GM11168 (cell line): ENCODE results near the gene KREMEN2.
"Not testable (repeated sequence)": the region's sequence is repeated elsewhere in the genome, so short reads cannot be mapped to it uniquely, and the experiment has no call there.

Experiments used
- in situ Hi-C: fragments of 300-500 bp; cut with MboI; formaldehyde crosslinking; loops from one replicate; pipeline ENCODE4 v1.12.0; 2022; ENCODE audit warnings: low sequenced_read_pairs; ENCODE audit not compliant: unreplicated experiment

The KREMEN2 gene

DNA sequence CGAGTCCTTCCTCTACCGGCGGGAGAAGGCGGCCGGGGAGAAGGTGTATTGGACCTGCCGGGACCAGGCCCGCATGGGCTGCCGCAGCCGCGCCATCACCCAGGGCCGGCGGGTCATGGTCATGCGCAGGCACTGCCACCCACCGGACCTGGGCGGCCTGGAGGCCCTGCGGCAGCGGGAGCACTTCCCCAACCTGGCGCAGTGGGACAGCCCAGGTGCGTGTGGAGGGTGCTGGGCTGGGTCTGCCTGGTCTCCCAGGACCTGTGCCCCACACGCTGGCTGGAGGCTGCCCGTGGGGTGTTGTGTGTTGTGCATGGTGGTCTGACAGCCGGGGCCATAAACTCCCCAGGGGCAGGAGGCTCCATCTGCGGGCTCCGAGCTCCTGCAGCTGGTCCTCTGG lies 26.9 kb upstream of the KREMEN2 start:
- in situ Hi-C loops, result no loop called here

DNA sequence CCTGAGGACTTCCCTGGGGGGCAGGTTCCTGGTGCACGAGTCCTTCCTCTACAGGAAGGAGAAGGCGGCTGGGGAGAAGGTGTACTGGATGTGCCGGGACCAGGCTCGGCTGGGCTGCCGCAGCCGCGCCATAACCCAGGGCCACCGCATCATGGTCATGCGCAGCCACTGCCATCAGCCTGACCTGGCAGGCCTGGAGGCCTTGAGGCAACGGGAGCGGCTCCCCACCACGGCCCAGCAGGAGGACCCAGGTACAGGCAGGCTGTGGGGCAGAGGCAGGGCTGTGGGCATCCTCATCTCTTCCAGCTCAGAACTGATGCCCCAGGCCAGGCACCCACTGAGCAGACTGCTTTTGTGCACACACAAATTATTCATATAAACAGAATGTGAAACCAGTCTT lies 25.9 kb upstream of the KREMEN2 start:
- in situ Hi-C loops, result no loop called here

DNA sequence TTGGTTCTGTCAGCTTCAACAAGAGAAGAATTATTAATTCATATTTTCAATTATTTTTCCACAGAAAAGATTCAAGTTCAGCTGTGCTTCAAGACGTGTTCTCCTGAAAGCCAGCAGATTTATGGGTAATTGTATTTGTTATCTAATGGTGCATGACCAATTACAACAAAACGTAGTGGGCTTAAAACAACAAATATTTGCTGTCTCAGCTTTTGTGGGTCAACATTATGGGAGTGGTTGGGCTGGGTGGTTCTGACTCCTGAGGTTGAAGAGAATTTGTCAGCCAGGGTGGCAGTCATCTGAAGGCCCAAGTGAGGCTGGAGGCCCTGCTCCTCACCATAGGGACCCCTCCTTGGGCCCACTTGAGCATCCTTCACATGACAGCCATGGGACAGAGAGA lies 24.1 kb upstream of the KREMEN2 start:
- in situ Hi-C loops, result no loop called here

GRCh38 chr16:2942045-2942444 lies 22.0 kb upstream of the KREMEN2 start:
- in situ Hi-C loops, result no loop called here

GRCh38 chr16:2943716-2944115 lies 20.4 kb upstream of the KREMEN2 start:
- in situ Hi-C loops, result not testable (repeated sequence)

- in situ Hi-C loops, result no loop called here
These were observed 17.4 kb upstream of the KREMEN2 start for GRCh38 chr16:2946649-2947048.

- in situ Hi-C loops, result no loop called here
These were observed 15.0 kb upstream of the KREMEN2 start for GRCh38 chr16:2948807-2949704.

- in situ Hi-C loops, result no loop called here
These were observed 14.2 kb upstream of the KREMEN2 start for GRCh38 chr16:2949705-2950352.

DNA sequence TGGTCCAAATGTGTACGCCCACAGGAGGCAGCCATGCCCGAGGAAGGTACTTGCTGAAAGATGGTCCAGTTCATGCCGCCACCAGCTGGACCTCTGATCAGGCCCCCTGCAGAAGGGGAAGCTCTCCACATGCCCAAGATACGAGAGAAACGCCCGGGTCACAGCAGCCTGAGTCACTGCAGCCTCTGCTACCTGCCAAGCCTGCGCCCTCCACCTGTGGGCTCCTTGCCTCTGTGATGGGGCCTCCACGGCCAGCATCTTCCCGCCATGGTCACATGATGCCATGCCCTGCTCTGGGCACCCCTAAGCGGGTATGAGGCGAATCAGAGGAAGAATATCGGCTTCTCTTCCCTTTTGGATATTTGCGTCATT lies 13.7 kb upstream of the KREMEN2 start:
- in situ Hi-C loops, result no loop called here

DNA sequence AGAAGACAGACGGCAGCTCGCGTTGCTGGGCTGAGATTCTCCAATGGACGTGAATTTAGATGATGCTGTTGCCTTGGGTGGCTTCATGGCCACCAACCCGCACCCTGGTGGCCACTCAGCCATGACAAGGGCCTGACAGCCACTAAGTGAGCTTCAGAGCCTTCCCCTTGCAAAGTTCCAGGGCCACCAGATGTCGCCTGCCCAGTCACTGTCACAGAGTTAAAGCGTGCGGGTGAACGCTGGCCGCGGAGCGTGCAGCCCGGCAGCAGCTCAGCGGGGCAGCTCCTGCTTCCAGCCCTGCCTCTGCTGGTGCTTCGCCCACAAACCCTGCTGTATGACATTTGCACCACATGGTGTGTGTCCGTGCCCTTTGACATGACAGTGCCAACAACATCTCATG lies 13.3 kb upstream of the KREMEN2 start:
- in situ Hi-C loops, result no loop called here

DNA sequence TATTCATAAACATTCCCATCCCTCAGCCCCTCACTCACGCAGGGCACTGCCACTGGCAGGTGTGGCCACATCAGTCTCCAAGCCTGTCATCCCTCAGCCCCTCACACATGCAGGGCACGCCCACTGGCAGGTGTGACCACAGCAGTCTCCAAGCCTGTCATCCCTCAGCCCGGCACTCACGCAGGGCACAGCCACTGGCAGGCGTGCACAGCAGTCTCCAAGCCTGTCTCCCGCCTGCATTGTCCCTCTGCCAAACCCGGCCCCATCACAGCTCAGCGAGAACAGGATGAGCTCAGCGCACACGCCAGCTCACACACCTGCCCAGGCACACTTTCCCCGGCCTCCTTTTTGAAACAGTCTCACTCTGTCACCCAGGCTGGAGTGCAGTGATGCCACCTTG lies 11.4 kb upstream of the KREMEN2 start:
- in situ Hi-C loops, result no loop called here

DNA sequence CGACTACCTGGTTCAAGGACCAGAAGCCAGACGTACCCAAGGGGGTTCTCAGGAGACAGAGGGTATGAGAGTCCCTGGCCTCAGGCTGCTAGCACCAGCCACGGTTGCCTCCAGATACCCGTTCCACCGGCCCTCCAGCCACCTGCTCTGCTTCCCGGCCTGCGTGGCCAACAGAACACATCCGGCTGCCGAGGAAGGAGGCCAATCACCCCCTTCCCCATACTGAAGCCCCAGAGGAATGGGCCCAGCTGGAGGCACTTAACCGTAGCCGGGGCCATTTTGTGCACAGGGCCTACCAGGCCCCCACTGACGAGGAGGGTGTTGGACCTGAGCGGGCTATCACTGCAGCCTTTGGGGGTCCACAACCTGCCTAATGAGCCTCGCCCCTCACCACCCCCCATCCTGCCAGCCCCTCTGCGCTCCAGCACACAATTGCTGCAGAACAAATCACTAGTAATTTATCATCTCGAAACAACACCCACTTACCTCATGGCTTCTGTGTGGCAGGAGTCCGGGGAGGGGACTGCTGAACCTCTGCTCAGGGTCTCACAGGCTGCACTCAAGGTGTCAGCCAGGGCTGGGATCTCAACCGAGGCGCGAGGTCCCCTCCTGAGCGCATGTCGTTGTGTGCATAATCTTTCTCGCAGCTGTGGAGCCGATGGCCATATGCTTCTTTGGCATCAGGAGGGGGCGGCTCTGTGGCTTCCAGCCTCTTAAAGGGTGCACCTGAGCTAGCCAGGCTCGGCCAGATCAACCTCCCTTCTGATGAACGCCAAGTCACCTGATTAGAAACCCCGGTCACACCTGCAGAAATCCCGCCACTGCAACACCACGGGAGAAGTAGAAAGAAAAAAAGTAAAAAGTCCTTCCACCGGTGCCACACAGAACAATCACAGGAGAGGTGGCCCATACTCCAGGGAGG lies 10.1 kb upstream of the KREMEN2 start:
- in situ Hi-C loops, result no loop called here

GRCh38 chr16:2954656-2955381 lies 9.3 kb upstream of the KREMEN2 start:
- in situ Hi-C loops, result no loop called here

DNA sequence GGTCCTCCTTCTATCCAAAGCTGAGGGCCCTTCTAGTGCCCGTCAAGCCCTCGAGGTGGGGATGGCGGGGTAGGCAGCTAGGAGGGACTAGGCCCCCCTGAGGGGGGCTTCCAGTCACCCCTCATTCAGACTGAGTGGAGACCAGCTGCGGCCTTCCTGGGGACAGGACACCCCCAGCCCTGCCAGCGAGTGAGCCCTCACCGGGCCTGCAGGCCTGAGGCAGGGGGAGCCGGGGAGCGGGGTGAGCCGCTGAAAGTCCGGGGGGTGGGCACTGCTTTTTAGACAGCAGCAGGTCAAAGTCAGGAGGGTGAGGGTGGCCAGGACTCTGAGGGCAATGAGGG lies 8.7 kb upstream of the KREMEN2 start:
- in situ Hi-C loops, result no loop called here

DNA sequence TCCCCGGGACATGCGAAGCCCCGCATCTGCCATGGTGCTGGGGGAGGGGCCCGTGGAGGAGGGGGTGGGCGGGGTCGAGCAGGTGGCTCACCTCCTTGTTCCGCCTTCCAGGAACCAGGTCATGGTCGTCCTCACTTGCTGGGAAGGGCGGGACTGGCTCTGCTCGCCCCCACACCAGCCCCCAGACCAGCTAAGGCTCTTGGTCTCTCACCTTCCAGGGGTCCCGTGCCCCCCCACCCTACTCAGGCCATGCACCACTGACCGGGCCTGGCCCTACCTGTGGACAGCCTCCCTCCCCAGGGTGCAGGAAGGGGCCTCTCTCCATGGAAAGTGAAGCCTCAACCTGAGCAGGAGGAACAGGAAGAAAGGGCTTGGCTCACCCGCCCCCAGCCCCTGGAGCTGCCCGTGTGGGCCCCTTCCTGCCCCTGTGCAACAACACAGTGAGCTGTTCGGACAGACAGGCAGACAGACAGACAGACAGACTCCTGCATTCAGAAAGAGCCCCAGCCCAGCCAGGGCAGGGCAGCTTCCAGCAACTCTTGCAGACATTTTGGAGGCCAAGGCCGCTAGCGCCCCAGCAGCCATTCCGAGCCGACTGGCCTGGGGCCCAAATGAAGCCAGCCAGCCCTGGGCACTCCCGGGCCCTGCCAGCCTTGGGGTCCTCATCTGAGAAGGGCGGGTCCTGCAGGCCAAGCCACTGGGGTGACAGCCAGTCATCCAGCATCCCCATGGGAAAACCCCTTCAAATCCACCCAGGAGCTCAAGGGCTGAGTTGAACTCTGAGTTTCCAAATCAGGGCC lies 8.1 kb upstream of the KREMEN2 start:
- in situ Hi-C loops, result no loop called here

DNA sequence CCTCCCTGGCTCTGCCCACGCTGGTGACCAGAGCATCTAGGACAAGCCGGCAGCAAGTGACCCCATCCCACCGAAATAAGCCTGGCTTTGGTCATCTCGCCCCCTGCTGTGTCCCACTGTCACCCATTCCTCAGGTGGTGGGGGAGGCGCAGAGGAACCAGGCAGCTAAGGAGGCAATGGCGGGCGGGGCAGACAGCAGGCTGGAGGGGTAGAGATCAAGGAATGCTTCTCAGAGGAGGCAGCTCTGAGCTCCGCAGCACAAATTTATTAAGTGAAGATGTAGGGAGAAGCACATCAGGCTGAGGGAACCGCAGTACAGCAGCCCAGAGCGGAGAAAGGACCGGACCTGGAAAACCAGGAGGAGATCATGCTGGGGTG lies 7.5 kb upstream of the KREMEN2 start:
- in situ Hi-C loops, result no loop called here

DNA sequence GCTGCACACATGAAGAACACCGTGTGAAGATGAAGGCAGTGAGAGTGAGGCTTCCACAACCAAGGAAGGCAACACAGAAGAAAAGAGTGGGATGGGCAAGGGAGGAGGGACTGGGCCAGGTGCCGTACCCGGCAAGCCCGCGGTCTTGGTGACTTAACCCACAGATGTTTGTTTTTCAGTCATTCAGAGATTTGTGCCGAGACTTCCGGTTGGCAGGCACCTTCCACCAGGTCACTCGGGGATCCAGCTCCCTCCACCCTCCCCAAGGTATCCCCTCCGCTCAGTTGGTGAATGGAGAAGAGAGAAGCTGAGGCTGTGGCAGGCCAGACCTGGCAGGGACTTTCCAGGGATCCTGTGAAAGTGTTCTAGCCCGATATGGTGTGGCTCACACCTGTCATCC lies 4.9 kb upstream of the KREMEN2 start:
- in situ Hi-C loops, result no loop called here

- in situ Hi-C loops, result no loop called here
These were observed 3.7 kb upstream of the KREMEN2 start for GRCh38 chr16:2960183-2961010.
